ENCODE results near the gene AMOTL2. TPM values are rescaled to one million over a fixed set of nuclear protein-coding genes. Genes with fewer than 3 reads are reported as not detected.
A peak's percentile ranks its signal among the peaks of the same experiment; 100 is the strongest.

AMOTL2 gene
- total and polyA plus RNA-seq, 4 donors, result 4.2 to 16.7 (median 9.4) TPM

GRCh38 chr3:134369861-134370596 lies 4.2 kb downstream of the AMOTL2 start:
- Histone ChIP-seq H3K9me3 (ENCODE audit: control insufficient read depth in 4 of 4, low read length in 3 of 4) (no peaks in the 10 kb centered on the region), H3K4me3 (ENCODE audit: low read depth in 1 of 3, low read length in 3 of 3) (no peak overlapping the region), H3K4me1 (ENCODE audit: control insufficient read depth in 4 of 4, insufficient read depth in 4 of 4, low read length in 3 of 4) (peaks cover 13 to 58% (median 39%) of the 10 kb centered on the region in 4 donors), H3K27ac (ENCODE audit: low read depth in 1 of 2, low read length in 2 of 2) (no peak overlapping the region), H3K27me3 (ENCODE audit: control insufficient read depth in 4 of 4, insufficient read depth in 4 of 4, low read length in 3 of 4) (no peaks in the 10 kb centered on the region), H3K9ac (ENCODE audit: low read depth in 1 of 2, low read length in 2 of 2) (no peak overlapping the region), H3K36me3 (ENCODE audit: control insufficient read depth in 4 of 4, insufficient read depth in 3 of 4, low read depth in 1 of 4, low read length in 3 of 4) (peaks cover 12 to 51% (median 23%) of the 10 kb centered on the region in 4 donors)
- 83% methylated on average over 2 of the region's 2 CpGs for WGBS
- TF ChIP-seq RAD21 (IDR thresholded peaks at IDR 0.05), result no peak
- peak; percentile 73 for TF ChIP-seq NR2F2 (IDR thresholded peaks at IDR 0.05)
- DNase-seq (ENCODE audit: low spot score), result no peak

DNA sequence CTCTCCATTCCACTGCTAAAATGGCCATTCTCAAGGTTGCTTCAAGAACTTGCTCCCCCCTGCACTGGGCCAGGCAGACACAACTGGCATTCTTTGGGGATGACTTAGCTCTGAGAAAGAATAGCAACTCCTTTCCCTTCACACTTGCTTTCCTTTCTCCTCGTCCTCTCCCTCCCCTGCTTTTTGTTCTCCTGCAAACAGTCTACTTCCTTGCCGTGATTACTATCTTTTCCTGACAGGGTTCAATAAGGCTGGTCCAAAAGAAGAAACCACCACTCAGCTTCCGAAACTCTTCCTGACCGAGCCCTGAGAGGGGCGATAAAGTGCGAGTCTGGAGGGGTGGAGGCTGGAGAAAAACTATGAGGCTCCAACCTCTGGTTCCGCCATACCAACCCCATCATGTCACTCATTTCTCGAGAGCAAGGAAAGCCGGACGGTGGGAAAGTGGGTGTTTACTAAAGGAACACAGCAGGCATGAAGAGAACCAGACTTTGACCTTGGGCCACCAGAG lies 5.0 kb downstream of the AMOTL2 start:
- no peak for DNase-seq (ENCODE audit: low spot score)
- TF ChIP-seq, protein P1, sequence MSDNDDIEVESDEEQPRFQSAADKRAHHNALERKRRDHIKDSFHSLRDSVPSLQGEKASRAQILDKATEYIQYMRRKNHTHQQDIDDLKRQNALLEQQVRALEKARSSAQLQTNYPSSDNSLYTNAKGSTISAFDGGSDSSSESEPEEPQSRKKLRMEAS (IDR thresholded peaks at IDR 0.05), result no peak
- TF ChIP-seq FOXA1 (IDR thresholded peaks at IDR 0.05) (no peak), SP1 (IDR thresholded peaks at IDR 0.05) (no peak), JUND (IDR thresholded peaks at IDR 0.05) (no peak), HNF4A (conservative IDR thresholded peaks at IDR 0.05) (no peak), ATF3 (IDR thresholded peaks at IDR 0.05) (no peak), RAD21 (IDR thresholded peaks at IDR 0.05) (no peak), YY1 (IDR thresholded peaks at IDR 0.05) (no peak), GABPA (IDR thresholded peaks at IDR 0.05 in 1 of 2, conservative IDR thresholded peaks at IDR 0.05 in 1 of 2) (no peak), RXRA (IDR thresholded peaks at IDR 0.05) (no peak), FOXA2 (IDR thresholded peaks at IDR 0.05) (no peak), HNF4G (IDR thresholded peaks at IDR 0.05) (no peak), TAF1 (conservative IDR thresholded peaks at IDR 0.05) (no peak), CTCF (IDR thresholded peaks at IDR 0.05; ENCODE audit: low read depth, low read length, missing input control) (no peak)
- TF ChIP-seq, protein P2, sequence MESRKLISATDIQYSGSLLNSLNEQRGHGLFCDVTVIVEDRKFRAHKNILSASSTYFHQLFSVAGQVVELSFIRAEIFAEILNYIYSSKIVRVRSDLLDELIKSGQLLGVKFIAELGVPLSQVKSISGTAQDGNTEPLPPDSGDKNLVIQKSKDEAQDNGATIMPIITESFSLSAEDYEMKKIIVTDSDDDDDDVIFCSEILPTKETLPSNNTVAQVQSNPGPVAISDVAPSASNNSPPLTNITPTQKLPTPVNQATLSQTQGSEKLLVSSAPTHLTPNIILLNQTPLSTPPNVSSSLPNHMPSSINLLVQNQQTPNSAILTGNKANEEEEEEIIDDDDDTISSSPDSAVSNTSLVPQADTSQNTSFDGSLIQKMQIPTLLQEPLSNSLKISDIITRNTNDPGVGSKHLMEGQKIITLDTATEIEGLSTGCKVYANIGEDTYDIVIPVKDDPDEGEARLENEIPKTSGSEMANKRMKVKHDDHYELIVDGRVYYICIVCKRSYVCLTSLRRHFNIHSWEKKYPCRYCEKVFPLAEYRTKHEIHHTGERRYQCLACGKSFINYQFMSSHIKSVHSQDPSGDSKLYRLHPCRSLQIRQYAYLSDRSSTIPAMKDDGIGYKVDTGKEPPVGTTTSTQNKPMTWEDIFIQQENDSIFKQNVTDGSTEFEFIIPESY (IDR thresholded peaks at IDR 0.05), result no peak
- TF ChIP-seq, protein P3, sequence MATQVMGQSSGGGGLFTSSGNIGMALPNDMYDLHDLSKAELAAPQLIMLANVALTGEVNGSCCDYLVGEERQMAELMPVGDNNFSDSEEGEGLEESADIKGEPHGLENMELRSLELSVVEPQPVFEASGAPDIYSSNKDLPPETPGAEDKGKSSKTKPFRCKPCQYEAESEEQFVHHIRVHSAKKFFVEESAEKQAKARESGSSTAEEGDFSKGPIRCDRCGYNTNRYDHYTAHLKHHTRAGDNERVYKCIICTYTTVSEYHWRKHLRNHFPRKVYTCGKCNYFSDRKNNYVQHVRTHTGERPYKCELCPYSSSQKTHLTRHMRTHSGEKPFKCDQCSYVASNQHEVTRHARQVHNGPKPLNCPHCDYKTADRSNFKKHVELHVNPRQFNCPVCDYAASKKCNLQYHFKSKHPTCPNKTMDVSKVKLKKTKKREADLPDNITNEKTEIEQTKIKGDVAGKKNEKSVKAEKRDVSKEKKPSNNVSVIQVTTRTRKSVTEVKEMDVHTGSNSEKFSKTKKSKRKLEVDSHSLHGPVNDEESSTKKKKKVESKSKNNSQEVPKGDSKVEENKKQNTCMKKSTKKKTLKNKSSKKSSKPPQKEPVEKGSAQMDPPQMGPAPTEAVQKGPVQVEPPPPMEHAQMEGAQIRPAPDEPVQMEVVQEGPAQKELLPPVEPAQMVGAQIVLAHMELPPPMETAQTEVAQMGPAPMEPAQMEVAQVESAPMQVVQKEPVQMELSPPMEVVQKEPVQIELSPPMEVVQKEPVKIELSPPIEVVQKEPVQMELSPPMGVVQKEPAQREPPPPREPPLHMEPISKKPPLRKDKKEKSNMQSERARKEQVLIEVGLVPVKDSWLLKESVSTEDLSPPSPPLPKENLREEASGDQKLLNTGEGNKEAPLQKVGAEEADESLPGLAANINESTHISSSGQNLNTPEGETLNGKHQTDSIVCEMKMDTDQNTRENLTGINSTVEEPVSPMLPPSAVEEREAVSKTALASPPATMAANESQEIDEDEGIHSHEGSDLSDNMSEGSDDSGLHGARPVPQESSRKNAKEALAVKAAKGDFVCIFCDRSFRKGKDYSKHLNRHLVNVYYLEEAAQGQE (IDR thresholded peaks at IDR 0.05), result no peak
- no peak overlapping the region for H3K27ac ChIP-seq (ENCODE audit: low read depth in 1 of 2, low read length in 2 of 2)
- peaks cover 15 to 59% (median 42%) of the 10 kb centered on the region in 4 donors for H3K4me1 ChIP-seq (ENCODE audit: control insufficient read depth in 4 of 4, insufficient read depth in 4 of 4, low read length in 3 of 4)
- peaks cover 12 to 51% (median 24%) of the 10 kb centered on the region in 4 donors for H3K36me3 ChIP-seq (ENCODE audit: control insufficient read depth in 4 of 4, insufficient read depth in 3 of 4, low read depth in 1 of 4, low read length in 3 of 4)
- H3K27me3 ChIP-seq (ENCODE audit: control insufficient read depth in 4 of 4, insufficient read depth in 4 of 4, low read length in 3 of 4), result no peaks in the 10 kb centered on the region
- no peak overlapping the region for H3K4me3 ChIP-seq (ENCODE audit: low read depth in 1 of 3, low read length in 3 of 3)
- no peak overlapping the region for H3K9ac ChIP-seq (ENCODE audit: low read depth in 1 of 2, low read length in 2 of 2)
- 77% methylated on average over 10 of the region's 10 CpGs for WGBS
- H3K9me3 ChIP-seq (ENCODE audit: control insufficient read depth in 4 of 4, low read length in 3 of 4), result no peaks in the 10 kb centered on the region
